Measurements from ENCODE around the gene UVRAG.

The UVRAG gene

DNA sequence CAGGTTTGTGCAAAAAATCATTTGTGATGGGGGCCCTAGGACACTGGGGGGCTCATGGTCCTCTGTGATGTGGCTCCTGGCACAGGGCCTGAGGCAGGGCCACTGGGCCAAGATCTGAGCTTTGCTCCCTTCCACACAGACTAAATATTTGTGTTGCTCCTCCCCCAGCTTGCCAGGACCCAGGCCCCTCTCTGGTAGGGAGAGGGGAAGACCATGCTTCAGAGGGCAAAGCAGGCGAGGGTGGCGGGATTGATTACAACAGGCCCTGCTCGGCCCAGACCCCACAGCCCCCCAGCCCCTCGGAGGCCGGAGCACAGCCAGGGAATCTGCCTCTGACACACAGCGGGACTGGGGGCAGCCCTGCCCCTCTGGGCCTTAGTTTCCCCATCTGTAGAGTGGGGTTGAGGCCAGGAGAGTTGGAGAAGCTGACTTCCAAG lies 362.3 kb downstream of the UVRAG start:
- no peaks in the 10 kb centered on the region for H4K20me1 ChIP-seq (ENCODE audit: insufficient read depth)
- no peak for TF ChIP-seq CTCF (conservative IDR thresholded peaks at IDR 0.05; ENCODE audit: low read depth, low read length)
- no peak overlapping the region for H3K4me2 ChIP-seq
- H2AFZ ChIP-seq (ENCODE audit: low read depth): no peak overlapping the region
- no peaks in the 10 kb centered on the region for H3K36me3 ChIP-seq (ENCODE audit: insufficient read depth)
- no peak overlapping the region for H3K4me3 ChIP-seq (IDR thresholded peaks at IDR 0.05; ENCODE audit: insufficient read depth, low read depth, low read length)
- no peak overlapping the region for H3K9ac ChIP-seq
- H3K4me1 ChIP-seq (ENCODE audit: low read depth, poor library complexity, severe bottlenecking): peaks cover 6% of the 10 kb centered on the region
- H3K27ac ChIP-seq: no peak overlapping the region
- H3K79me2 ChIP-seq (ENCODE audit: insufficient read depth, low read depth): no peaks in the 10 kb centered on the region
- H3K27me3 ChIP-seq (ENCODE audit: insufficient read depth, low read depth): no peaks in the 10 kb centered on the region

GRCh38 chr11:76179147-76179546 lies 364.1 kb downstream of the UVRAG start:
- Histone ChIP-seq H3K79me2 (ENCODE audit: insufficient read depth, low read depth) (no peaks in the 10 kb centered on the region), H3K4me1 (ENCODE audit: low read depth, poor library complexity, severe bottlenecking) (peaks cover 6% of the 10 kb centered on the region), H3K36me3 (ENCODE audit: insufficient read depth) (no peaks in the 10 kb centered on the region), H2AFZ (ENCODE audit: low read depth) (no peak overlapping the region), H3K4me2 (no peak overlapping the region), H4K20me1 (ENCODE audit: insufficient read depth) (no peaks in the 10 kb centered on the region), H3K9ac (no peak overlapping the region), H3K27ac (no peak overlapping the region), H3K4me3 (IDR thresholded peaks at IDR 0.05; ENCODE audit: insufficient read depth, low read depth, low read length) (no peak overlapping the region), H3K27me3 (ENCODE audit: insufficient read depth, low read depth) (no peaks in the 10 kb centered on the region)
- no peak for TF ChIP-seq CTCF (conservative IDR thresholded peaks at IDR 0.05; ENCODE audit: low read depth, low read length)

DNA sequence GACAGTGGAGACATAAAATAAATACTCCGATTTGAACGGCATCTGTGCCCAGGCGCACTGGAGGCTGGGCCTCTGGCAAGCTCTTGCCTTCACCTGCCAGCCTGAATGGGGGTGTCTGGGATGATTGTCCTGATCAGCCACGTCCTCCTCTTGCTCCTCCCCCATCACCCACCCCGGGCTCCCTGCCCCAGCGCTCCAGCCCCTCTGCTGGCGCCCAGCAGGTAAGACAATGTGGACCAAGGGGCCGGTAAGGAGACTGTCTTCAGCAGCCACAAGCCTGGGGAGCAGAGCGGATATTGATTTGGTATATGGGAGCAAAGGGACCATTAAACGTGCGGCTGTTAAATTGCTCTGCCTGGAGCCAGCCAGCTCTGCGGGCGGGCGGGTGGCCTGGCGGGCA lies 366.4 kb downstream of the UVRAG start:
- no peak overlapping the region for H3K4me2 ChIP-seq
- no peak overlapping the region for H3K4me3 ChIP-seq (IDR thresholded peaks at IDR 0.05; ENCODE audit: insufficient read depth, low read depth, low read length)
- no peak overlapping the region for H3K27ac ChIP-seq
- H2AFZ ChIP-seq (ENCODE audit: low read depth): no peak overlapping the region
- H3K79me2 ChIP-seq (ENCODE audit: insufficient read depth, low read depth): no peaks in the 10 kb centered on the region
- no peaks in the 10 kb centered on the region for H4K20me1 ChIP-seq (ENCODE audit: insufficient read depth)
- H3K36me3 ChIP-seq (ENCODE audit: insufficient read depth): no peaks in the 10 kb centered on the region
- H3K9ac ChIP-seq: no peak overlapping the region
- no peak for TF ChIP-seq CTCF (conservative IDR thresholded peaks at IDR 0.05; ENCODE audit: low read depth, low read length)
- H3K27me3 ChIP-seq (ENCODE audit: insufficient read depth, low read depth): no peaks in the 10 kb centered on the region
- H3K4me1 ChIP-seq (ENCODE audit: low read depth, poor library complexity, severe bottlenecking): no peaks in the 10 kb centered on the region

- Histone ChIP-seq H2AFZ (ENCODE audit: low read depth) (no peak overlapping the region), H3K9ac (no peak overlapping the region), H3K79me2 (ENCODE audit: insufficient read depth, low read depth) (no peaks in the 10 kb centered on the region), H3K27ac (no peak overlapping the region), H3K4me2 (no peak overlapping the region), H3K27me3 (ENCODE audit: insufficient read depth, low read depth) (no peaks in the 10 kb centered on the region), H3K36me3 (ENCODE audit: insufficient read depth) (no peaks in the 10 kb centered on the region), H3K4me3 (IDR thresholded peaks at IDR 0.05; ENCODE audit: insufficient read depth, low read depth, low read length) (no peak overlapping the region), H4K20me1 (ENCODE audit: insufficient read depth) (no peaks in the 10 kb centered on the region), H3K4me1 (ENCODE audit: low read depth, poor library complexity, severe bottlenecking) (no peaks in the 10 kb centered on the region)
- no peak for TF ChIP-seq CTCF (conservative IDR thresholded peaks at IDR 0.05; ENCODE audit: low read depth, low read length)
These were observed 369.6 kb downstream of the UVRAG start for GRCh38 chr11:76184551-76184993.
